ENCODE results near the gene CD27. TPM values are rescaled to one million over a fixed set of nuclear protein-coding genes. Genes with fewer than 3 reads are reported as not detected.

The CD27 gene
- total and polyA plus RNA-seq, 2 of the 13 experiments (the other 11 are each of a cell fraction or from before 2014, with no cell fraction given): 0.12 TPM; not detected in 1

- TF ChIP-seq ZNF7 (CRISPR knock-in tag; IDR thresholded peaks at IDR 0.05): no peak
- TF ChIP-seq ZBTB37 (CRISPR knock-in tag; IDR thresholded peaks at IDR 0.05): no peak
- 0 out of 4 replicates have a peak, but pooled peaks of 1 of the 2 experiments have one; percentile 34 for TF ChIP-seq ATF4 (CRISPR knock-in tag; IDR thresholded peaks at IDR 0.05)
- TF ChIP-seq MED13 (CRISPR knock-in tag; IDR thresholded peaks at IDR 0.05): no peak
- 0 out of 2 replicates have a peak, but pooled peaks have one; percentile 26 for TF ChIP-seq CEBPG (CRISPR knock-in tag; IDR thresholded peaks at IDR 0.05)
- TF ChIP-seq ZSCAN5A (CRISPR knock-in tag; IDR thresholded peaks at IDR 0.05; ENCODE audit: borderline replicate concordance): no peak
- no peak for TF ChIP-seq ZNF256 (CRISPR knock-in tag; conservative IDR thresholded peaks at IDR 0.05)
- TF ChIP-seq NR2F2 (IDR thresholded peaks at IDR 0.05; ENCODE audit: borderline replicate concordance, low read depth): no peak
- TF ChIP-seq SP4 (CRISPR knock-in tag; IDR thresholded peaks at IDR 0.05): 0 out of 2 replicates have a peak, but pooled peaks have one; percentile 41
- TF ChIP-seq RBM39 (IDR thresholded peaks at IDR 0.05; ENCODE audit: low read depth, low read length, poor library complexity, severe bottlenecking): no peak
- no peak for TF ChIP-seq FOXP1 (IDR thresholded peaks at IDR 0.05)
- TF ChIP-seq FOXP1 (CRISPR knock-in tag; IDR thresholded peaks at IDR 0.05): 0 out of 2 replicates have a peak, but pooled peaks have one; percentile 8
- no peak for TF ChIP-seq ZNF646 (CRISPR knock-in tag; IDR thresholded peaks at IDR 0.05)
- TF ChIP-seq ARID5B (CRISPR knock-in tag; IDR thresholded peaks at IDR 0.05): peak; percentile 40
Observed at GRCh38 chr12:6430124-6430989, 14.4 kb upstream of the CD27 start (continued).
